Glomerular visceral epithelial cell (primary cell): ENCODE data around the gene RAMP3.
"Not testable (repeated sequence)": the region's sequence is repeated elsewhere in the genome, so short reads cannot be mapped to it uniquely, and the experiment has no call there.

Experiments
- DNase-seq: peaks from one replicate; pipeline ENCODE4 v3.0.0-alpha.2; 2016; ENCODE audit errors: extremely low spot score

Gene RAMP3

GRCh38 chr7:45157653-45158401 lies at the start of gene RAMP3:
Gene RAMP3, plus strand, starts transcription at chr7:45157791. Its CDS starts 38 bp downstream, at chr7:45157829.
- DNase-seq, result no peak

GRCh38 chr7:45108863-45109262 lies 48.7 kb upstream of the RAMP3 start:
- no peak for DNase-seq

GRCh38 chr7:45111298-45112223 lies 46.0 kb upstream of the RAMP3 start, which contains the start of gene TBRG4:
Gene TBRG4, minus strand, starts transcription at chr7:45111697. Its CDS starts 2,460 bp downstream, at chr7:45109237.
- DNase-seq, result peak; percentile 93

- no peak for DNase-seq
These were observed 44.9 kb upstream of the RAMP3 start for GRCh38 chr7:45112648-45113047.

GRCh38 chr7:45114257-45114656 lies 43.3 kb upstream of the RAMP3 start:
- DNase-seq, result not testable (repeated sequence)

GRCh38 chr7:45114926-45115325 lies 42.7 kb upstream of the RAMP3 start:
- DNase-seq, result no peak

GRCh38 chr7:45116048-45116447 lies 41.5 kb upstream of the RAMP3 start:
- DNase-seq, result no peak

GRCh38 chr7:45117582-45117981 lies 40.0 kb upstream of the RAMP3 start:
- no peak for DNase-seq

- no peak for DNase-seq
These were observed 39.3 kb upstream of the RAMP3 start for GRCh38 chr7:45118292-45118691.

GRCh38 chr7:45118889-45119331 lies 38.7 kb upstream of the RAMP3 start:
- no peak for DNase-seq

GRCh38 chr7:45119550-45119949 lies 38.0 kb upstream of the RAMP3 start:
- no peak for DNase-seq

GRCh38 chr7:45122975-45123860 lies 34.4 kb upstream of the RAMP3 start:
- DNase-seq, result no peak

GRCh38 chr7:45123913-45124710 lies 33.5 kb upstream of the RAMP3 start:
- DNase-seq, result no peak

GRCh38 chr7:45125193-45125904 lies 32.2 kb upstream of the RAMP3 start:
- DNase-seq, result no peak

- DNase-seq, result no peak
These were observed 31.4 kb upstream of the RAMP3 start for GRCh38 chr7:45126201-45126600.

GRCh38 chr7:45126920-45127319 lies 30.7 kb upstream of the RAMP3 start:
- DNase-seq, result no peak

- no peak for DNase-seq
These were observed 28.3 kb upstream of the RAMP3 start for GRCh38 chr7:45129181-45129800.

- DNase-seq, result no peak
These were observed 27.7 kb upstream of the RAMP3 start for GRCh38 chr7:45129906-45130305.

- no peak for DNase-seq
These were observed 26.7 kb upstream of the RAMP3 start for GRCh38 chr7:45130910-45131309.

GRCh38 chr7:45131891-45132290 lies 25.7 kb upstream of the RAMP3 start:
- no peak for DNase-seq
